ENCODE data around the gene TOR1B.

Gene TOR1B

DNA sequence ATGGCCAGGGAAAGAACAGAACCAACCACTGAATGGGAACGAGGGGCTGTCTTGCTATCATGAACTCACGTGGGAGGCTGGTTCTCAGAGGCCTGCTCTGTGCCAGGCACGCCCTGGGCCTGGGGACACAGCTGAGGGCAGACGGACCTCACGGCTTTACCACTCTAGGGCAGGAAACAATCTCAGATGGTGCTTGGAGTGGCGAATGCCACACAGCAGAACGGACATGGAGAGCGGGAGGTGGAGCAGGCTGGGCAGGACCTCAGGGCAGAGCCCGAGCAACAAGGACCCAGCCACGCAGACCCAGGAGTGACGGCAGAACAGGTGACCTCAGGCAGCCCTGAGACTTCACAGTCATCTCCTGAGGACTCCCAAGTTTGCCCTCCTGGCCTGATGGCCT lies 12.3 kb downstream of the TOR1B start:
- H3K4me3 ChIP-seq (ENCODE audit: insufficient read depth, low read length, poor library complexity, severe bottlenecking) = no peak overlapping the region
- H3K36me3 ChIP-seq (ENCODE audit: low read length) = peaks cover 6% of the 10 kb centered on the region; the same call in 1 of the 2 replicates
- H3F3A ChIP-seq (ENCODE audit: insufficient read depth) = no peaks in the 10 kb centered on the region; the same call in 1 of the 2 replicates
- no peaks in the 10 kb centered on the region for H3K27me3 ChIP-seq (ENCODE audit: low read length)
- H2AFZ ChIP-seq (ENCODE audit: low read depth, low read length, severe bottlenecking) = no peak overlapping the region
- no peak overlapping the region for H3K4me2 ChIP-seq (ENCODE audit: low read depth, low read length, poor library complexity, severe bottlenecking)
- no peak overlapping the region for H3K9ac ChIP-seq (ENCODE audit: low read length)
- TF ChIP-seq, protein P1, sequence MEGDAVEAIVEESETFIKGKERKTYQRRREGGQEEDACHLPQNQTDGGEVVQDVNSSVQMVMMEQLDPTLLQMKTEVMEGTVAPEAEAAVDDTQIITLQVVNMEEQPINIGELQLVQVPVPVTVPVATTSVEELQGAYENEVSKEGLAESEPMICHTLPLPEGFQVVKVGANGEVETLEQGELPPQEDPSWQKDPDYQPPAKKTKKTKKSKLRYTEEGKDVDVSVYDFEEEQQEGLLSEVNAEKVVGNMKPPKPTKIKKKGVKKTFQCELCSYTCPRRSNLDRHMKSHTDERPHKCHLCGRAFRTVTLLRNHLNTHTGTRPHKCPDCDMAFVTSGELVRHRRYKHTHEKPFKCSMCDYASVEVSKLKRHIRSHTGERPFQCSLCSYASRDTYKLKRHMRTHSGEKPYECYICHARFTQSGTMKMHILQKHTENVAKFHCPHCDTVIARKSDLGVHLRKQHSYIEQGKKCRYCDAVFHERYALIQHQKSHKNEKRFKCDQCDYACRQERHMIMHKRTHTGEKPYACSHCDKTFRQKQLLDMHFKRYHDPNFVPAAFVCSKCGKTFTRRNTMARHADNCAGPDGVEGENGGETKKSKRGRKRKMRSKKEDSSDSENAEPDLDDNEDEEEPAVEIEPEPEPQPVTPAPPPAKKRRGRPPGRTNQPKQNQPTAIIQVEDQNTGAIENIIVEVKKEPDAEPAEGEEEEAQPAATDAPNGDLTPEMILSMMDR (IDR thresholded peaks at IDR 0.05; ENCODE audit: insufficient read depth, low read length, poor library complexity, severe bottlenecking) = no peak
- TF ChIP-seq EZH2phosphoT487 (conservative IDR thresholded peaks at IDR 0.05; ENCODE audit: low read length) = no peak
- 0 out of 2 replicates have a peak, but pooled peaks cover under 1% of the 10 kb centered on the region for H3K79me2 ChIP-seq (ENCODE audit: insufficient read depth, low read length)
- no peaks in the 10 kb centered on the region for H3K9me2 ChIP-seq (replicated peaks; ENCODE audit: insufficient read depth, low read length)
- no peaks in the 10 kb centered on the region for H3K9me3 ChIP-seq (ENCODE audit: insufficient read depth, low read length)
- H3K27ac ChIP-seq (ENCODE audit: low read depth, low read length) = no peak overlapping the region
- H4K20me1 ChIP-seq (ENCODE audit: low read depth, low read length) = no peaks in the 10 kb centered on the region

DNA sequence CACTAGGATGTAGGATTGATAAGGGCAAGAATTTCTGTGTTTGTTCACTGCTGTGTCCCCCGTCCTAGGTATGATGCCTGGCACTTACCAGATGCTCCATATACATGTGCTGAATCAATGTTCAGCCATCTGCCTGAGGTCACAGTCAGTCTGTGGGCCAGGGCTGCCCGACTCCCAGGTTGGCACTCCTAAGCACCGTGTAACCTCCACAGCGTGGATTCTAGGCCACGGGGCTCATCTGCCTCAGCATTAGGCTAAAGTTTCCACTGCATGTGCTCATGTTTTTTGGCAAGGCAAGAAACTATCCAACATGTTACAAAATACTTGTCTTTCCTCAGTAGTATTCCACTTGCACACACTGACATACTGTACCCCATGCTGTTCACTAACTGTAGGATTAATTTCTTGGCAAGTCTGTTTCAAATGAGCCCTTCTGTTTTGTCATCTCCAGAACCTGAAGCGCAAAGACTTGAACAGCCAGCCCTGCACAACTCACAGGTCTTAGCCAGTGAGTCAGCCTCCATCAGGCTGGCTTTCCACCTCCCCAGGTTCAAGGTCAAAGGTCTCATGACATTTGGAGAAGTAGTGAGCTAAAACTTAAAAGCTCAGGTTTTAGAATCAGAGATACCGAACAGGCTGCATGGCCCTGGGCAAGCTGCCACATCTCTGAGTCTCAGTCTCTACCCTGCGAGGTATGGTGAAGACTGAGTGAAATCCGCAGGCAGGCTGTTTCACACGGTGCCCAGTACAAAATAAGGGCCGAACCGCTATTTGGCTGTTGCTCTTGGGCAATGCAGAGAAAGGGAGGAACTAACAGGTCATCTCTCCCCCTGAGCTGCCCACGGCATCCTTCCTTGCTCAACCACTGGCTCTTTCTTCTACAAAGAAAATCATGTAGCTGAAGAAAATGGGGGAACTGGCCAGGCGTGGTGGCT lies 13.8 kb downstream of the TOR1B start:
- Histone ChIP-seq H2AFZ (ENCODE audit: low read depth, low read length, severe bottlenecking) (no peak overlapping the region), H3K27ac (ENCODE audit: low read depth, low read length) (no peak overlapping the region), H3F3A (ENCODE audit: insufficient read depth) (no peaks in the 10 kb centered on the region; the same call in 1 of the 2 replicates), H3K4me3 (ENCODE audit: insufficient read depth, low read length, poor library complexity, severe bottlenecking) (no peak overlapping the region), H3K36me3 (ENCODE audit: low read length) (peaks cover 6% of the 10 kb centered on the region; the same call in 1 of the 2 replicates), H3K9me3 (ENCODE audit: insufficient read depth, low read length) (no peaks in the 10 kb centered on the region), H3K4me2 (ENCODE audit: low read depth, low read length, poor library complexity, severe bottlenecking) (no peak overlapping the region), H4K20me1 (ENCODE audit: low read depth, low read length) (no peaks in the 10 kb centered on the region), H3K9ac (ENCODE audit: low read length) (no peak overlapping the region), H3K9me2 (replicated peaks; ENCODE audit: insufficient read depth, low read length) (no peaks in the 10 kb centered on the region), H3K79me2 (ENCODE audit: insufficient read depth, low read length) (0 out of 2 replicates have a peak, but pooled peaks cover 3% of the 10 kb centered on the region), H3K27me3 (ENCODE audit: low read length) (no peaks in the 10 kb centered on the region)
- TF ChIP-seq EZH2phosphoT487 (conservative IDR thresholded peaks at IDR 0.05; ENCODE audit: low read length) = no peak
- TF ChIP-seq, protein P1 (IDR thresholded peaks at IDR 0.05; ENCODE audit: insufficient read depth, low read length, poor library complexity, severe bottlenecking) = no peak

DNA sequence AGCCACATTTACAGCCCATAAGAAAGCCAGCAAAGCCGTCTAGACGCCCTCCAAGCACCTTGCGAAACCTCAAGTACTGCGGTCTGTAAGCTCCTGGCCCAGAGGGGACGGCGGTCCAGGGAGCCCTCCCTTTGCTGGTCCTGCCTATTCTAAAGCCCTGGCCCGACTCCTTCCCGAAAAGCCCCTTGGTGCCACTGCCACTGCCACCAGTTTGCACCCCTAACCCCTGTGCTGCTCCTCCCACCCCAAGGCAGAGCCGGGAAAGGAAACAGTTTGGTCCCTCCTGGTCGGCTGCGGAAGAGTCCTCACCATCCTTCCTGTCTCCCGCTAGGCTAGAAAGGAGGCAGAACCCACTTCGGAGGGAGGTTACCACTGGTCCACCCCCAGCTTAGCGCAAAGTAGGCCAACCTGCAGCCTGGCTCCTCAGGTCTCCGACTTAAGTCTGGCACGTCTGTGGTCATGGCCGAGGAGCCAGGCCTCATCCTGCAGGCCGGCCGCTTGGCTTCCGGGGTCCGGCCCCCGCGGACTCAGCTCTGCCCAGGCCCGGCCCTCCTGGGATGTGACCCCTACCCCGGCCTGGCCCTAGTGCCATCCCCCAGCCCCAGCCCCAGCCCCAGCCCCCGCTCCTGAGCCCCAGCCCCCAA lies 20.0 kb downstream of the TOR1B start:
- Histone ChIP-seq H3K9ac (ENCODE audit: low read length) (peak overlapping the region; percentile 93), H3K4me3 (ENCODE audit: insufficient read depth, low read length, poor library complexity, severe bottlenecking) (peak overlapping the region; percentile 94), H3K27me3 (ENCODE audit: low read length) (no peaks in the 10 kb centered on the region), H3K79me2 (ENCODE audit: insufficient read depth, low read length) (peaks cover 15% of the 10 kb centered on the region), H3K27ac (ENCODE audit: low read depth, low read length) (peak overlapping the region; percentile 12; the same call in 1 of the 2 replicates), H3F3A (ENCODE audit: insufficient read depth) (peaks cover 12% of the 10 kb centered on the region; the same call in 1 of the 2 replicates), H3K4me2 (ENCODE audit: low read depth, low read length, poor library complexity, severe bottlenecking) (peak overlapping the region; percentile 87), H3K9me3 (ENCODE audit: insufficient read depth, low read length) (no peaks in the 10 kb centered on the region), H3K36me3 (ENCODE audit: low read length) (no peaks in the 10 kb centered on the region), H2AFZ (ENCODE audit: low read depth, low read length, severe bottlenecking) (no peak overlapping the region), H4K20me1 (ENCODE audit: low read depth, low read length) (no peaks in the 10 kb centered on the region), H3K9me2 (replicated peaks; ENCODE audit: insufficient read depth, low read length) (no peaks in the 10 kb centered on the region)
- TF ChIP-seq, protein P1 (IDR thresholded peaks at IDR 0.05; ENCODE audit: insufficient read depth, low read length, poor library complexity, severe bottlenecking) = no peak
- TF ChIP-seq EZH2phosphoT487 (conservative IDR thresholded peaks at IDR 0.05; ENCODE audit: low read length) = no peak
